Activated CD4-positive, alpha-beta memory T cell treated with anti-CD3 and anti-CD28 coated beads for 36 hours (primary cell): ENCODE results near the gene FXYD6. TPM values are rescaled to one million over a fixed set of nuclear protein-coding genes. Genes with fewer than 3 reads are reported as not detected.

ENCODE experiments used
- CTCF ChIA-PET: fragments of 350-600 bp; sonication (Branson Sonifier 250); formaldehyde crosslinking; loops from one replicate; lab custom pipeline; 2021; ENCODE audit warnings: antibody characterized with exemption, inconsistent platforms; lab: Charles Lee
- POLR2A ChIA-PET: fragments of 350-600 bp; sonication (Branson Sonifier 250); formaldehyde crosslinking; loops from one replicate; lab custom pipeline; 2021; ENCODE audit warnings: antibody characterized with exemption; lab: Charles Lee
- DNase-seq: peaks from one replicate; pipeline ENCODE4 v3.0.0-alpha.2; 2020
- H3K27ac Mint-ChIP-seq: one replicate; pipeline ENCODE4 v1.8.0; 2021; ENCODE audit warnings: mixed read lengths
- H3K27me3 Mint-ChIP-seq: one replicate; pipeline ENCODE4 v1.8.0; 2021; ENCODE audit warnings: mixed read lengths
- H3K36me3 Mint-ChIP-seq: one replicate; pipeline ENCODE4 v1.8.0; 2021; ENCODE audit warnings: mixed read lengths
- H3K4me1 Mint-ChIP-seq: one replicate; pipeline ENCODE4 v1.8.0; 2021; ENCODE audit warnings: low read depth, mixed read lengths
- H3K4me3 Mint-ChIP-seq: one replicate; pipeline ENCODE4 v1.8.0; 2021; ENCODE audit warnings: mild to moderate bottlenecking, mixed read lengths
- H3K9me3 Mint-ChIP-seq: one replicate; pipeline ENCODE4 v1.8.0; 2021; ENCODE audit warnings: mixed read lengths
- intact Hi-C: fragments of 100-400 bp; cut with micrococcal nuclease; formaldehyde crosslinking; loops from one replicate; pipeline ENCODE4 v1.15.1; 2023
- total RNA-seq, 2 experiments: library from RNA; stranded (reverse); gene quantifications; one replicate each; pipeline ENCODE4 v1.2.3, GENCODE V29; 2021

FXYD6 gene
- total RNA-seq, 2 experiments from 2014 or later: 0.26 to 0.61 TPM

DNA sequence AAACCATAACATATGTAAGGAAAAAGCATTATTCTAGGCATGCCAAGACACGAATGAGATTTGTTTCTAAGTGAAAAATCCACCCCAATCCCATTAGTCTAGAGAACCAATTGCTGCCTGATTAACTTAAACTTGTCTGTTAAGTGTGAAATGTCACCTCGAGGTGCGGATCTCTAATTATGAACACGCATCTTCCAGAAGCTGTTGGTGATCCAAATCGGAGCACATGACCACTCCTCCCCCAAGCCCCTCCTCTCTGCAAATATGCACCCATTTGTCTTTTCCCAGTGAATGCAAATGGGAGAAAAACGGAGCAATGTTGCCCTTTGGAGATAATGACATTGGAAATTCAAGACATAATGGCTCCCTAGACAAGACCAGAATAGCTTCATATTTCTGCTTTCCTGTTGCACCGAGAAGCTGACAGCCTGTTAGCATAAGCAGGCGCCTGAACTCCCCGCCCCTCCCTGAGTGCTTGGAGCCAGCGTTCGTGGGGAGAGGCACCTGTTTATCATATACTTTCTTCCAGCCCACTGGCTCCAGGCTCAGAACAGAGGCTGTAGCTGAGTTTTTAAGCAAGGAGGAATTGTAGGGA lies 6.0 kb upstream of the FXYD6 start:
- H3K27me3 Mint-ChIP-seq: peaks cover 13% of the 10 kb centered on the region
- CTCF ChIA-PET: interaction anchor here (0.8 kb wide), 1 partner anchor 171 kb away, joined by 4 read pairs; no protein-coding TSS in a partner anchor

DNA sequence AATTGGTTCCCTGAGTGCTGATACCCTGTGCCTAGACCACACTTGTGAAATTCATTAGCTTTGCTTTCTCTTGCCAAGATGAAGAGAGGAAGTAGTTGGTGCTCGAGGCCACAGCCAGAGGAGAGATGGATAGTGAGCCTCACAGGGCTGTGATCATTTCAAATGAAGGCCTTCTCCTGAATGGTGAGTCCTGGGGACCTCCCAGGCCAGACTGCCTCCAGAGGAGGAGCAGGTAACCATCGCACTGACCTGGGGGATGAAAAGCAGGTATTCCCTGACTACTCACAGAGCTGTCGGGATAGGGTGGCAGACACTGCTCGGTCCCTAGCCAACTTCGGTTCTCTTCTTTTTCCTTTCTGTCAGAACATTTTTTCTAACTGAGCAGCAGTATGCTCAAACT lies 4.8 kb upstream of the FXYD6 start:
- H3K27me3 Mint-ChIP-seq: peaks cover 21% of the 10 kb centered on the region
- no peak for DNase-seq
- peaks cover 1% of the 10 kb centered on the region for H3K4me1 Mint-ChIP-seq
- no peak overlapping the region for H3K4me3 Mint-ChIP-seq
- ChIA-PET POLR2A (no interaction called here), CTCF (no interaction called here)
- no peaks in the 10 kb centered on the region for H3K9me3 Mint-ChIP-seq
- intact Hi-C loops: no loop called here
- no peaks in the 10 kb centered on the region for H3K36me3 Mint-ChIP-seq
- H3K27ac Mint-ChIP-seq: no peak overlapping the region

More for the DNA sequence above, 6.0 kb upstream of the FXYD6 start:
- Mint-ChIP-seq H3K36me3 (no peaks in the 10 kb centered on the region), H3K4me1 (no peaks in the 10 kb centered on the region), H3K27ac (no peak overlapping the region), H3K4me3 (no peak overlapping the region), H3K9me3 (no peaks in the 10 kb centered on the region)
- POLR2A ChIA-PET: no interaction called here
- DNase-seq: no peak
- intact Hi-C loops: no loop called here

DNA sequence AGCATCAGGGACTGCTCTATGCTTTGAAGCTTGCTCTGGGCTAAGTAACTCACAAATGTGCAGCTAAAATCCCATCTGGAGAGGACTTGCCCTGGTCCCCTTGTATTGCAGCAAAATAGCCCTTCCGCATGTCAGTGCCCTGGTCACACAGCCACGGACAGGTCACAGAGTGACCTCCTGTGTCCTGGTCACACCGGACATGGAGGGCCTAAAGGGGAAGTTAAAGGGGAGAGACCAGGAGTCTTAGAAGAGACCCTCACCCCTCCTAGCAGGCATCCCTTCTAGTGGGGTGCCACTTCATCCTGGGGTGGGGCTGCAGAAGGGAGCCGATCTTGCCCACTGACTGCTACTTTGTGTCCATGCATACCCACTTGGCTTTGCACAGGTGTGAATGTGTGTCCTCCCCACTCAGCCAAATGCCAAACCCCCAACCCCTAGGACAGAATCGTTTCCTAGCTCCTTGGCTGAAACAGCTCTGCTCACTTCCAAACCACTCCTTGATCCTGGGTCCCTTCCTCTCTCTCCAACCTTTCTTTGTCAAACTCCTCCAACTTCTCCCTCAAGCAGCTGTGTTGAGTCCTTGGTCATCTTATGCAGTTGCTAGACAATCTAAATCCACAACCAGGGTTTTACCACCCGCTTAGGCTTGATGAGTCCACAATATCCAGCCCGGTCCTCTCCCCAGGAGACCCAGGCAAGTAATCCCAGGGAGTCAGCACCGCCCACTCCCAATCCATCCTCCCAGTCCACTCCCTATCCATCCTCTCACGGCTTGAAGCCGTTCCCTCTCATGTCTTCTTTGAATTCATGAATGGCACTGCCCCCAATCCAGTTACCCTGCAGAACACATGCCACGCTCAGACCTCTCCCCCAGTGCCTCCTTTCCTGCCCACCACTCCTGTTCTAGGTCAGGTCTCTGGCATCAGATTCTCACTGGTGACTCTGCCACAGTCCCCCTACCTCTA lies 3.3 kb upstream of the FXYD6 start:
- Mint-ChIP-seq H3K4me1 (peaks cover 14% of the 10 kb centered on the region), H3K36me3 (no peaks in the 10 kb centered on the region)
- CTCF ChIA-PET: no interaction called here

DNA sequence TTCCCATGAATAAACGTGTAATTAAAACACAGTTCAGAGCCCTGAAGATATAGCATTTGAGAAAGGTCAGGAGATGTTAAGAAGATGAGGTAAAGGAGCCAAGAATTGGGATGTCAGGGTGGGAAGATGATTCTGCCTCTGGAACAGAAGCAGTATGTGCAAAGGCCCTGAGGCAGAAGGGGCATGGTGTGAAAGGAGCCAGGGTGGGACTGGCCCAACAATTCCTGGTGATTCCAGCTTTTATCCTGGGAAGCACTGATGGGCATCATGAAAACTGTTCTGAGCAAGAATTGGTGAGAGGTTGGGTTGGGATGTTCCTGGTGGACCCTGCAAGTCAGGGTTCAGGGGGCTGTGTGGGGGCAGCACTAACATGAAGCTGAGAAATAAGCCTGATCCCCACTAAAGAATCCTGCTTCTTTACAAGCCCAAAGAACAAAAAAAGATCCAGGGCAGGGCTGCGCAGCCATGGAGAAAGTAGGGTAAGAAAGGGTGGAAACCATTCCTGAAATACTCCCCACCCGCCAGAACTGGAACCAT lies 2.5 kb upstream of the FXYD6 start:
- no peak for DNase-seq
- ChIA-PET POLR2A (no interaction called here), CTCF (no interaction called here)
- Mint-ChIP-seq H3K27me3 (peaks cover 38% of the 10 kb centered on the region), H3K36me3 (no peaks in the 10 kb centered on the region), H3K27ac (no peak overlapping the region), H3K9me3 (no peaks in the 10 kb centered on the region), H3K4me1 (peaks cover 16% of the 10 kb centered on the region), H3K4me3 (no peak overlapping the region)
- intact Hi-C loops: no loop called here

More for the DNA sequence above, 3.3 kb upstream of the FXYD6 start:
- Mint-ChIP-seq H3K27ac (no peak overlapping the region), H3K27me3 (peaks cover 34% of the 10 kb centered on the region), H3K9me3 (no peaks in the 10 kb centered on the region), H3K4me3 (no peak overlapping the region)
- intact Hi-C loops: no loop called here
- POLR2A ChIA-PET: no interaction called here
- DNase-seq: no peak

DNA sequence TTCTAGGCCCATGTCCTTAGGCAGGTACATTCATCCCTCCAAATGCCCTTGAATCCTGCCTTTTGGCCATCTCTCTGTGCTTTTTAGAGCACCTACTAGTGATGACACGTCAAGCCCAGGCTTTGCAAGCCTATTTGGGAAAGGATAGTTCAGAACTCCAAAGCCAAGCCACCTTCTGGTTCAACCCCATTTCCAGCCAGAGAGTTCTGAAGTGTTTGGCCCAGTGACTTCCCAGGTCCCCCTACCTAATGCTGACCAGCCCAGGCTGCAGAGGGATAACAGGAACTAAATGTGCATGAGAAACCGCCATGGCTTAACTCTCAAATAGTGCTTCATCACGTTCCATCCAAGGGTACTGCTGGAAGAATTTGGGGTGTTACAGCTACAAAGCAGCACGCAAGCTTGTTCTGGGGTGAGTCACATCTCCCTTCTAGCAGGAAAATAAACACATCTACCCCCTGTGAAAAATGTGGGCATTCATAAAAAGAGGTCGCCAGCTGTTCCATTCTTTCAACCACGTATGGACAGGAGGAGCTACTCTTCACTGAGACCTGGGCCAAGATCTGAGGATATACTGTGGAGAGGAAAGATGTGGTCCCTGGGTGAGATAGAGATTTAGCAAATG lies 2.0 kb upstream of the FXYD6 start:
- ChIA-PET POLR2A (no interaction called here), CTCF (interaction anchor here (1.2 to 2.4 kb wide), 3 partner anchors 61 to 175 kb away, joined by 3 to 9 read pairs (median 5); no protein-coding TSS in a partner anchor)
- no peak overlapping the region for H3K4me3 Mint-ChIP-seq
- H3K4me1 Mint-ChIP-seq: peaks cover 17% of the 10 kb centered on the region
- H3K36me3 Mint-ChIP-seq: no peaks in the 10 kb centered on the region
- peaks cover 42% of the 10 kb centered on the region for H3K27me3 Mint-ChIP-seq
- no peaks in the 10 kb centered on the region for H3K9me3 Mint-ChIP-seq
- no peak overlapping the region for H3K27ac Mint-ChIP-seq
- no peak for DNase-seq
- intact Hi-C loops: no loop called here

DNA sequence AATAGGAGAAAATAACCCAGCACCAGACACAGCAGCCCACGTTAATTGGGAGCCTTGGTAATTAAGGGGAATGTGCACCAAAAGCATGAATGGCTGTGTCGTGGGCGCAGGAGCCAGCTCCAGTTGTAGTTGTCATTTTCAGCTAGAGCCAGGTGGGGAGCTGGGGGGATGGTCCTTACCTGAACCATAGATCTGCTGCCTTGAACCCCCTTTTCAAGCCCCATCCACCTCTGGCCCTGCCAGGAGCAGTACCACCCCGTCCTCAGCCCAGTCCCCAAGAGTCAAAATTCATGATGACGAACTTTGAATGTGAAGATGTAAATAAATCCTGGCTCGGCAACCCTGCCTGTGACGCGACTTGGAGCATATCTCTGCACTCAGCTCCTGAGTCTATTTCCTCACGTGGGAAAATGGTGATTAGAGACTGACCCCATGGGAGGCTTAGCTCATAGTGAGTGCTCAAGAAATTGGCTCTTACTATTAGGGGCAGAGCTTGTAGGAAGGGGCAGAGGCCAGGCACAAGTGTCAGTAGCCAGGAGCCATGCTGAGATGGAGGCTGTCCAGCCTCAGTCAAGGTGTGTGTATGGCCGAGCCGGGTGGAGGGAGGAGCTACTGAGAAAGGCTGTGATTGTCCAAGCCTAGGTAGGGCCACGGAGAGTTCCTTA lies 794 bp upstream of the FXYD6 start:
- peaks cover 21% of the 10 kb centered on the region for H3K4me1 Mint-ChIP-seq
- ChIA-PET POLR2A (interaction anchor here (0.9 kb wide), 1 partner anchor 54 kb away, joined by 3 read pairs; no protein-coding TSS in a partner anchor), CTCF (interaction anchor here (0.7 to 2.4 kb wide), 5 partner anchors 15 to 176 kb away, joined by 3 to 9 read pairs (median 3); no protein-coding TSS in a partner anchor)
- intact Hi-C loops: no loop called here
- DNase-seq: no peak
- H3K4me3 Mint-ChIP-seq: peak overlapping the region; percentile 42
- peaks cover 46% of the 10 kb centered on the region for H3K27me3 Mint-ChIP-seq
- H3K9me3 Mint-ChIP-seq: no peaks in the 10 kb centered on the region
- H3K27ac Mint-ChIP-seq: no peak overlapping the region
- H3K36me3 Mint-ChIP-seq: no peaks in the 10 kb centered on the region

DNA sequence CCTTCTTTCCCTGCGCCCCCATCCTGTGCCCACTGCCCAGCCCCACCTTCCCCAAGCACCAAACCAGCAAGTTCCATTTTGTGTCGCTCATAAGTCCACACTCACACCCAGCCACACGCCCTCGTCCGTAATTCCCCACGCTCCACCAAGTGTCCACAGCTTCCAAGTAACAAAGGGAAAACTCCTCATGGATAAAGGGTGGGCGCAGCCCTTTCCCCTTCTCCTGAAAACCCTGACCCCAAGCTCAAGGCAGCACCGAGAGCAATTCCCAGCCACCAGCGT lies 458 bp downstream of the FXYD6 start:
- peaks cover 49% of the 10 kb centered on the region for H3K27me3 Mint-ChIP-seq
- POLR2A ChIA-PET: no interaction called here

DNA sequence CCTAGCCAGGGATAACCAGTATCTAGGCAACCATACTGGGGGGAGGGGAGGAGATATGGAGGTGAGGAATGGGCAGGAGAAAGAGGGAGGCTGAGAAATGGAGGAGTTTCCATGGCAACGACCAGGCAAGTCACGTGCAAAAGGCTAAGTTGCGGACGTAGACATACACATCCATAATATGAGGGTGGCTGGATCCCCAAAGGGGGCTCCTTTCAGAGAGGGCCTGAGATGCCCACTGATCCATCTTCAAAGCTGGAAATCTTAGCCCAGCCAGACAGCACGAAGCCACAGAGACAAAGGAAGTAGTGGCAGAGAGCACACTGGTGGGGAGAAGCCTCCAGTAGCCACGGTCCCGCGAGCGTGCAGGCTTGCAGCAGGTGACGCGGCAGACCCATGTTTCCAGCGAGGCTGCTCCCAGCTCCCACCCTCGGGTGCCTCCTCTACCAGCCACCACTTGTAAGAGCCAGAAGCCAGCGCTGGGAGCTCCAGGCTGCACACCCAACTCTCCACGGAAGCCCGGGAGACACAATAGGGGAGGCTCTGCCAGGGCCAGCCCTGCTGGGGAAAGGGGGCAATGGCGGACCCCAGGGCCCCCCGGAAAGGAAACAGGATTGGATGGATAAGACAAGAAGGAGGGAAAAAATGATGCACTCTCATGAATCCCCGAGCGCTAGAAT lies 938 bp downstream of the FXYD6 start:
- H3K4me1 Mint-ChIP-seq: peaks cover 21% of the 10 kb centered on the region
- peaks cover 49% of the 10 kb centered on the region for H3K27me3 Mint-ChIP-seq
- peak overlapping the region; percentile 73 for H3K4me3 Mint-ChIP-seq
- H3K9me3 Mint-ChIP-seq: no peaks in the 10 kb centered on the region
- POLR2A ChIA-PET: no interaction called here
- intact Hi-C loops: no loop called here
- CTCF ChIA-PET: interaction anchor here (1.4 kb wide), 1 partner anchor 71 kb away, joined by 7 read pairs; no protein-coding TSS in a partner anchor
- peak; percentile 40 for DNase-seq
- H3K27ac Mint-ChIP-seq: no peak overlapping the region
- no peaks in the 10 kb centered on the region for H3K36me3 Mint-ChIP-seq

More for the DNA sequence above, 458 bp downstream of the FXYD6 start:
- Mint-ChIP-seq H3K4me3 (peak overlapping the region; percentile 73), H3K4me1 (peaks cover 21% of the 10 kb centered on the region), H3K36me3 (no peaks in the 10 kb centered on the region), H3K9me3 (no peaks in the 10 kb centered on the region), H3K27ac (no peak overlapping the region)
- no peak for DNase-seq
- CTCF ChIA-PET: interaction anchor here (1.4 to 2.4 kb wide), 2 partner anchors 71 to 177 kb away, joined by 7 to 9 read pairs; no protein-coding TSS in a partner anchor
- intact Hi-C loops: no loop called here

DNA sequence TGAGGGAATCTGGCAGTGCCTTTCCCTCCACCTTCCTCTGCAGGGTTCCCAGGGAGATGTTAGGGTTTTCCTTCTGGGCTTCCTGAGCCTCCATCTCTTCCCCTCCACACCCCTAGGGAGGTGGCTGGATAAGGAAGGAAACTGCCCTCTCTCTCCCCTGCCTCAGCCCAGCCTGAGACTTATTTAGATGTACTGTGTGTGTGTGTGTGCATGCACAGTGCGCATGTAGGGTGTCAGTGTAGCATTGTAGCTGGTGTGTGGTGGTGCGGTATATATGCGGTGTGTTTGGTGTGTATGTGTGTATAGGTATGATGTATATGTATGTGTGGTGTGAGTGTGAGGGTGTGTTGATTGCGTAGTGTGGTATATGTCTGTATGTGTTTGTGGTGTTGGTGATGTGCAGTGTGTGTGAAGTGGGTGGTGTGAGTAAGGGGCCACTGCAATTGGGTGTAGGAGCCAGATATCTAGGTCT lies 1.5 kb downstream of the FXYD6 start:
- no peak for DNase-seq
- H3K27ac Mint-ChIP-seq: no peak overlapping the region
- ChIA-PET CTCF (no interaction called here), POLR2A (no interaction called here)
- no peaks in the 10 kb centered on the region for H3K36me3 Mint-ChIP-seq
- peaks cover 49% of the 10 kb centered on the region for H3K27me3 Mint-ChIP-seq
- H3K4me1 Mint-ChIP-seq: peaks cover 21% of the 10 kb centered on the region
- no peaks in the 10 kb centered on the region for H3K9me3 Mint-ChIP-seq
- no peak overlapping the region for H3K4me3 Mint-ChIP-seq
- intact Hi-C loops: no loop called here

DNA sequence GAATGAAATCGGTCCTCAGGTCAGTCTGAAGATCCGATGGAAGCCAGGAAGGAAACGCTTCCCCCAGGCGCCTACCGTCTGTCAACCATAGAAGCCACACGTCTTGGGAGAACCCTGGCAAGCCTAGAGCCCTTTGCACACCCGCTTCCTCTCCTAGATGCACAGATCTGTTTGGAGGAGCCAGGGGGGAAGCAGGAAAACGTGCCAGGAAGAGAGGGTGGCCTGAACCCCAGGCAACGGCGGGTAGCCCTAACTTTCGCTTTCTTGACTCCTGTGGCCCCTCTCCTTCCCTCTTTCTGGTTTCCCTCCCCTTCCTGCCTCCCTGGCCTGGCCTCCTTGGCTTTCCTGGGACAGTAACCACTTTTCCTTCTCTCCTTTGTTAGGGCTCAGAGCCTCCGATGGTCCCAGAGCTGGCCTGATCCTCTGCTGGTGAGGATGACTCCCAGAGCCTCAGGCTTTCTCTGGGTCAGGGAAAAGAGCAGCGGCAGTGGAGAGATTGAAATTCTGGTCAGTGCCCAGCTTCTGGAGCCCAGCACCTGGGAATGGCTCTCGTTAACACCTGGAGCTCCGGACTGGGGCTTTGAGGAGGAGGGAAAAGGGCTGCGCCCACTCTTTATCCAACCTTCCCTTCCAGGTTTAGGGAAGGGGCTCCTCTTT lies 2.1 kb downstream of the FXYD6 start:
- Mint-ChIP-seq H3K36me3 (no peaks in the 10 kb centered on the region), H3K4me3 (no peak overlapping the region), H3K4me1 (peaks cover 21% of the 10 kb centered on the region), H3K27ac (no peak overlapping the region), H3K27me3 (peaks cover 49% of the 10 kb centered on the region), H3K9me3 (no peaks in the 10 kb centered on the region)
- intact Hi-C loops: no loop called here
- ChIA-PET CTCF (no interaction called here), POLR2A (no interaction called here)
- no peak for DNase-seq

DNA sequence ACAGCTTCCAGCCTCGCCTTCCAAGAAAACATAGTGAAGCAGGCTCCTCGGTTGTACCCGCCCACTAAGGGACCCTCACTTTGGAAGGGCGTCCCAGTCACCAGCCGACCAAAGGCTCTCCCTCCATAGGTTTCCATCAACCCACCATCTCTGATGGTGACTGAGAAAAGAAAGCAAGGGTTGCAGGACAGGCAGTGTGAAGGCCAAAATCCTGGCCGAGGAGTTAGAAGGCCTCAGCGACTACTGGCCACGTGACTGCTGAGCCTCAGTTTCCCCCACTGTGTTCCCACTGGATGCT lies 2.7 kb downstream of the FXYD6 start:
- Mint-ChIP-seq H3K27ac (no peak overlapping the region), H3K4me3 (no peak overlapping the region), H3K36me3 (no peaks in the 10 kb centered on the region), H3K4me1 (peaks cover 21% of the 10 kb centered on the region), H3K27me3 (peaks cover 46% of the 10 kb centered on the region), H3K9me3 (no peaks in the 10 kb centered on the region)
- POLR2A ChIA-PET: no interaction called here
- CTCF ChIA-PET: interaction anchor here (1.2 kb wide), 1 partner anchor 73 kb away, joined by 5 read pairs; no protein-coding TSS in a partner anchor
- intact Hi-C loops: no loop called here
- no peak for DNase-seq
